Skeletal muscle satellite cell (primary cell): ENCODE data around the gene GIMAP8. TPM values are rescaled to one million over a fixed set of nuclear protein-coding genes. Genes with fewer than 3 reads are reported as not detected.

Experiments
- H3K27me3 ChIP-seq: 2 replicates; pipeline ENCODE4 v1.7.0; 2013; ENCODE audit warnings: low read length; ENCODE audit not compliant: control insufficient read depth, insufficient read depth
- H3K36me3 ChIP-seq: 2 replicates; pipeline ENCODE4 v1.7.0; 2013; ENCODE audit warnings: mild to moderate bottlenecking, control low read depth, low read length; ENCODE audit not compliant: insufficient read depth
- H3K4me1 ChIP-seq: 2 replicates; pipeline ENCODE4 v1.7.0; 2013; ENCODE audit warnings: low read length; ENCODE audit not compliant: control insufficient read depth, insufficient read depth
- H3K4me2 ChIP-seq: 2 replicates; pipeline ENCODE4 v1.7.0; 2013; ENCODE audit warnings: mild to moderate bottlenecking, low read length
- H3K4me3 ChIP-seq: 2 replicates; pipeline ENCODE4 v1.7.0; 2013; ENCODE audit warnings: low read length
- H3K9ac ChIP-seq: 2 replicates; pipeline ENCODE4 v1.7.0; 2013; ENCODE audit warnings: mild to moderate bottlenecking, low read depth, low read length, moderate library complexity
- H3K9me3 ChIP-seq: replicated peaks from 2 replicates; pipeline ENCODE4 v1.7.0; 2013; ENCODE audit warnings: mild to moderate bottlenecking, control low read depth, low read length
- total RNA-seq: library from RNA; depleted of rRNA; stranded (reverse); fragments of >200 nt; gene quantifications from 2 replicates; pipeline ENCODE4 v1.2.3, GENCODE V29; 2012; rRNA removed

GIMAP8 gene
- total RNA-seq: not detected in 2 replicates

GRCh38 chr7:150450491-150451001 is at the start of gene GIMAP8:
Gene GIMAP8, plus strand, starts transcription at chr7:150450630. Its CDS starts 16,069 bp downstream, at chr7:150466699.
- H3K4me3 ChIP-seq: no peak within 1 kb of the TSS
- peaks cover 25% of the 10 kb centered on the region for H3K27me3 ChIP-seq
- no peaks in the 10 kb centered on the region for H3K36me3 ChIP-seq
- no peak within 1 kb of the TSS for H3K4me2 ChIP-seq
- H3K9ac ChIP-seq: no peak within 1 kb of the TSS
- H3K9me3 ChIP-seq: no peaks in the 10 kb centered on the region
- no peaks in the 10 kb centered on the region for H3K4me1 ChIP-seq

GRCh38 chr7:150400788-150401423 is 49.5 kb upstream of the GIMAP8 start:
- no peak overlapping the region for H3K9ac ChIP-seq
- H3K4me1 ChIP-seq: peaks cover 16% of the 10 kb centered on the region
- no peak overlapping the region for H3K4me3 ChIP-seq
- no peaks in the 10 kb centered on the region for H3K9me3 ChIP-seq
- peaks cover 9% of the 10 kb centered on the region for H3K36me3 ChIP-seq
- H3K4me2 ChIP-seq: no peak overlapping the region
- no peaks in the 10 kb centered on the region for H3K27me3 ChIP-seq

- Histone ChIP-seq H3K4me2 (no peak overlapping the region), H3K9ac (no peak overlapping the region), H3K9me3 (no peaks in the 10 kb centered on the region), H3K36me3 (peaks cover 9% of the 10 kb centered on the region), H3K27me3 (no peaks in the 10 kb centered on the region), H3K4me1 (peaks cover 21% of the 10 kb centered on the region), H3K4me3 (no peak overlapping the region)
Measured at GRCh38 chr7:150401424-150401790, 49.0 kb upstream of the GIMAP8 start.

GRCh38 chr7:150401861-150402631 is 48.4 kb upstream of the GIMAP8 start:
- Histone ChIP-seq H3K9me3 (no peaks in the 10 kb centered on the region), H3K9ac (no peak overlapping the region), H3K4me2 (no peak overlapping the region), H3K36me3 (peaks cover 9% of the 10 kb centered on the region), H3K4me3 (no peak overlapping the region), H3K27me3 (no peaks in the 10 kb centered on the region), H3K4me1 (peaks cover 21% of the 10 kb centered on the region)

GRCh38 chr7:150402671-150403321 is 47.6 kb upstream of the GIMAP8 start:
- H3K4me3 ChIP-seq: no peak overlapping the region
- peaks cover 9% of the 10 kb centered on the region for H3K36me3 ChIP-seq
- H3K4me1 ChIP-seq: peaks cover 21% of the 10 kb centered on the region

GRCh38 chr7:150403376-150404171 is 46.9 kb upstream of the GIMAP8 start:
- Histone ChIP-seq H3K4me3 (no peak overlapping the region), H3K4me1 (peaks cover 21% of the 10 kb centered on the region), H3K9ac (peak overlapping the region; percentile 94), H3K27me3 (no peaks in the 10 kb centered on the region), H3K36me3 (peaks cover 3% of the 10 kb centered on the region), H3K4me2 (no peak overlapping the region), H3K9me3 (no peaks in the 10 kb centered on the region)

More at GRCh38 chr7:150402671-150403321, 47.6 kb upstream of the GIMAP8 start:
- H3K27me3 ChIP-seq: no peaks in the 10 kb centered on the region
- no peak overlapping the region for H3K4me2 ChIP-seq
- no peak overlapping the region for H3K9ac ChIP-seq
- no peaks in the 10 kb centered on the region for H3K9me3 ChIP-seq

- H3K9me3 ChIP-seq: no peaks in the 10 kb centered on the region
- peak overlapping the region; percentile 79 for H3K4me3 ChIP-seq
- peak overlapping the region; percentile 96 for H3K4me2 ChIP-seq
- H3K27me3 ChIP-seq: no peaks in the 10 kb centered on the region
- peak overlapping the region; percentile 94 for H3K9ac ChIP-seq
- peaks cover 21% of the 10 kb centered on the region for H3K4me1 ChIP-seq
- no peaks in the 10 kb centered on the region for H3K36me3 ChIP-seq
Measured at GRCh38 chr7:150404172-150404804, 46.1 kb upstream of the GIMAP8 start.

GRCh38 chr7:150404805-150405583 is 45.4 kb upstream of the GIMAP8 start:
- peaks cover 19% of the 10 kb centered on the region for H3K4me1 ChIP-seq
- H3K4me2 ChIP-seq: peak overlapping the region; percentile 96
- H3K9me3 ChIP-seq: no peaks in the 10 kb centered on the region
- no peaks in the 10 kb centered on the region for H3K36me3 ChIP-seq
- peak overlapping the region; percentile 94 for H3K9ac ChIP-seq
- no peaks in the 10 kb centered on the region for H3K27me3 ChIP-seq
- H3K4me3 ChIP-seq: peak overlapping the region; percentile 79

- Histone ChIP-seq H3K27me3 (no peaks in the 10 kb centered on the region), H3K36me3 (no peaks in the 10 kb centered on the region), H3K4me2 (peak overlapping the region; percentile 96), H3K9me3 (no peaks in the 10 kb centered on the region), H3K9ac (peak overlapping the region; percentile 94), H3K4me3 (peak overlapping the region; percentile 79), H3K4me1 (peaks cover 16% of the 10 kb centered on the region)
Measured at GRCh38 chr7:150405584-150406311, 44.7 kb upstream of the GIMAP8 start.

- H3K9ac ChIP-seq: no peak overlapping the region
- no peaks in the 10 kb centered on the region for H3K27me3 ChIP-seq
- peak overlapping the region; percentile 79 for H3K4me3 ChIP-seq
- peak overlapping the region; percentile 96 for H3K4me2 ChIP-seq
- no peaks in the 10 kb centered on the region for H3K36me3 ChIP-seq
- H3K9me3 ChIP-seq: no peaks in the 10 kb centered on the region
- H3K4me1 ChIP-seq: peaks cover 16% of the 10 kb centered on the region
Measured at GRCh38 chr7:150406312-150406566, 44.2 kb upstream of the GIMAP8 start.
